GM12873 (cell line): ENCODE data around the gene LENG9.

Experiments
- TF ChIP-seq, protein P1 (sequence below): IDR thresholded peaks from 2 replicates; pipeline ENCODE4 v1.5.1; 2012; ENCODE audit warnings: low read depth, mild to moderate bottlenecking, moderate library complexity, low read length, control low read depth; ENCODE audit not compliant: insufficient read depth; ENCODE audit errors: missing control alignments

Gene LENG9

GRCh38 chr19:54463531-54464043 lies at the start of gene LENG9:
LENG9 (minus strand) TSS chr19:54463778; CDS start chr19:54463526, 252 bp downstream.
- TF ChIP-seq, protein P1, sequence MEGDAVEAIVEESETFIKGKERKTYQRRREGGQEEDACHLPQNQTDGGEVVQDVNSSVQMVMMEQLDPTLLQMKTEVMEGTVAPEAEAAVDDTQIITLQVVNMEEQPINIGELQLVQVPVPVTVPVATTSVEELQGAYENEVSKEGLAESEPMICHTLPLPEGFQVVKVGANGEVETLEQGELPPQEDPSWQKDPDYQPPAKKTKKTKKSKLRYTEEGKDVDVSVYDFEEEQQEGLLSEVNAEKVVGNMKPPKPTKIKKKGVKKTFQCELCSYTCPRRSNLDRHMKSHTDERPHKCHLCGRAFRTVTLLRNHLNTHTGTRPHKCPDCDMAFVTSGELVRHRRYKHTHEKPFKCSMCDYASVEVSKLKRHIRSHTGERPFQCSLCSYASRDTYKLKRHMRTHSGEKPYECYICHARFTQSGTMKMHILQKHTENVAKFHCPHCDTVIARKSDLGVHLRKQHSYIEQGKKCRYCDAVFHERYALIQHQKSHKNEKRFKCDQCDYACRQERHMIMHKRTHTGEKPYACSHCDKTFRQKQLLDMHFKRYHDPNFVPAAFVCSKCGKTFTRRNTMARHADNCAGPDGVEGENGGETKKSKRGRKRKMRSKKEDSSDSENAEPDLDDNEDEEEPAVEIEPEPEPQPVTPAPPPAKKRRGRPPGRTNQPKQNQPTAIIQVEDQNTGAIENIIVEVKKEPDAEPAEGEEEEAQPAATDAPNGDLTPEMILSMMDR = no peak

- TF ChIP-seq, protein P1 = no peak
Observed at GRCh38 chr19:54507824-54508223, 44.2 kb upstream of the LENG9 start.

DNA sequence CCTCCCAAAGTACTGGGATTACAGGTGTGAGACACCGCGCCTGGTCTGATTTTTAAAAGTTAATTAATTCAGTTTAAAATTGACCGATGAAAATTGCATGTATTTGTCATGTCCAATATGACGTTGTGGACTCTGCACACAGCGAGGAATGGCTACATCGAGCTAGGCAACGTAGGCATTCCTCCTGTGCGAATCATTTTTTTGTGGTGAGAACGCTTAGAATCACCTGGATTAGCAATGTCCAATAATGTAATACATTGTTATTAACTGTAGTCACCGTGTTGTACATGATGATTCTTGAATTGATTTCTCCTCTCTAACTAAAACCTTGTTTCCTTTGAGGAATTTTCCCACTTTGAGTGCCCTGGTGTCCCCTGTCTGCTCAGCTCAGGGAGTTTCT lies 42.5 kb upstream of the LENG9 start:
- TF ChIP-seq, protein P1 = no peak

DNA sequence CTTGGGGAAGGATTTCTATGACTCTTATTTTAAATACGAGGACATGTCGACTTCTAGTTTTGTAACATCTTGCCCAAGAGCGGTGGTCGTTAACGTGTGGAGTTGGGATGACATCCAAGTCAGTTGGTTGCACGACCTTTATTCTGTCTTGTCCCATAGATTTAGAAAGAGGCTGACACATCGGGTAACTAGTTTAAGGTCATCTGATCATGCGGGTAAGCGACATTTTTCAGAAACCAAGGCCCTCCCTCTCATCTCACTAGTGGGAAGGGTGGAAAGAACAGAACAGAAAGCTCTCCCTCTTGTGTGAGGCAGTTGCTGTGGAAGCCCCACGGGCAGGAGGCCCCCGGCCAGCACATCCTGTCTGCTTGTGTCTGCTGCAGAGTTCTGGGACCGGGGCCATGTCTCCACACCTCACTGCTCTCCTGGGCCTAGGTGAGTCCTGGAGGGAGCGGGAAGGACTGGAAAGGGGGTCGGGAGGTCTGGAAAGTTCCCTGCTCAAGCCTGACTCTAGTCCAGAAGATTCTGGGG lies 39.0 kb upstream of the LENG9 start, which contains the start of gene LAIR2:
Gene LAIR2, plus strand, starts transcription at position 314 of the 531 bp plus-strand sequence. Its CDS starts 88 bp downstream, at position 402.
- TF ChIP-seq, protein P1 = no peak

- TF ChIP-seq, protein P1 = no peak
Observed at GRCh38 chr19:54493967-54494585, 30.5 kb upstream of the LENG9 start.

DNA sequence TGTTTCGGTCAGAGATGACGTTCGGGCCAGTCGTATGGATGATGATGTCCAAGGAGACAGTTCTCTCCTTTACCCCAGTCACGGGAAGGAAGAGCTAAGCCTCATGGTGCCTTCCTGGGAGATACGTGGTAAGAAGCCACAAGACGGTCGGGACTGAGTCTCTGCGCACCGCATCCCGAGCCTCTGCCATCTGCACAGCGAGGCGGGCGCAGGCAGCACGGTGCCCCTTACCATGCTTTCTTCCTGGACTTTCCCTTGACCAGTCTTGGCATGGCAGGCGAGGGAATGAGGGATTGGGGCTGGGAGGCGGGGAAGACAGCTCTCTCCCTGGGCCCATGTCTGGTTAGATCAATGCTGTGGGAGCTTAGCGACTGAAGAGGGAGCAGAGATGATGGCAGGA lies 29.0 kb upstream of the LENG9 start:
- TF ChIP-seq, protein P1 = no peak

GRCh38 chr19:54489766-54490165 lies 26.2 kb upstream of the LENG9 start:
- TF ChIP-seq, protein P1 = no peak
